Fibroblast of lung (primary cell): ENCODE data around the gene ERICH6B. TPM values are rescaled to one million over a fixed set of nuclear protein-coding genes. Genes with fewer than 3 reads are reported as not detected.

Experiments used
- DNase-seq, 2 donors: peaks; one replicate each; pipeline versions ENCODE4 v3.0.0 to v3.0.0-alpha.2; 2010; ENCODE audit warnings: low read depth in 2 of 2
- H2AFZ ChIP-seq: 2 replicates; pipeline ENCODE4 v1.5.1; 2012; ENCODE audit warnings: low read length, control low read depth, inconsistent platforms
- H3K27ac ChIP-seq: 2 replicates; pipeline ENCODE4 v1.5.1; 2011; ENCODE audit warnings: low read length, control low read depth; ENCODE audit not compliant: insufficient read depth
- H3K27me3 ChIP-seq: 2 replicates; pipeline ENCODE4 v1.5.1; 2011; ENCODE audit warnings: mild to moderate bottlenecking, low read length; ENCODE audit not compliant: control insufficient read depth, insufficient read depth
- H3K36me3 ChIP-seq: 2 replicates; pipeline ENCODE4 v1.5.1; 2011; ENCODE audit warnings: low read length; ENCODE audit not compliant: control insufficient read depth, insufficient read depth
- H3K4me1 ChIP-seq: 2 replicates; pipeline ENCODE4 v1.5.1; 2011; ENCODE audit warnings: low read length; ENCODE audit not compliant: control insufficient read depth, insufficient read depth; ENCODE audit errors: extremely low read depth
- H3K4me2 ChIP-seq: 2 replicates; pipeline ENCODE4 v1.5.1; 2011; ENCODE audit warnings: low read length, control low read depth; ENCODE audit not compliant: insufficient read depth; ENCODE audit errors: extremely low read depth
- H3K4me3 ChIP-seq, 4 experiments: fragments of 200-600 bp in 1 of 4; sonication (generic) in 1 of 4; replicated peaks in 1 of 4; 2 replicates each; pipeline ENCODE4 v1.5.1; 2011 to 2016; ENCODE audit warnings: low read length in 4 of 4, low read depth in 3 of 4, mild to moderate bottlenecking in 3 of 4, control low read depth in 2 of 4, inconsistent platforms in 1 of 4, mixed read lengths in 1 of 4; ENCODE audit not compliant: insufficient read depth in 1 of 4; ENCODE audit errors: control extremely low read depth in 1 of 4
- H3K79me2 ChIP-seq: 2 replicates; pipeline ENCODE4 v1.5.1; 2012; ENCODE audit warnings: mild to moderate bottlenecking, low read length, inconsistent platforms; ENCODE audit not compliant: control insufficient read depth, insufficient read depth
- H3K9ac ChIP-seq: 2 replicates; pipeline ENCODE4 v1.5.1; 2011; ENCODE audit warnings: mild to moderate bottlenecking, low read length, control low read depth; ENCODE audit not compliant: insufficient read depth
- H3K9me3 ChIP-seq: 2 replicates; pipeline ENCODE4 v1.5.1; 2012; ENCODE audit warnings: low read depth, low read length; ENCODE audit not compliant: control insufficient read depth, insufficient read depth
- H4K20me1 ChIP-seq: 2 replicates; pipeline ENCODE4 v1.5.1; 2011; ENCODE audit warnings: low read length; ENCODE audit not compliant: control insufficient read depth, insufficient read depth; ENCODE audit errors: extremely low read depth
- EZH2 ChIP-seq: IDR thresholded peaks from 2 replicates; pipeline ENCODE4 v1.5.1; 2012; ENCODE audit warnings: low read length, control low read depth, mild to moderate bottlenecking; ENCODE audit errors: missing control alignments
- polyA plus RNA-seq, 2 donors: library from polyadenylated mRNA; depleted of rRNA in 1 of 2; stranded (reverse) in 1 of 2; unstranded in 1 of 2; fragments of >200 nt; gene quantifications; 2 replicates each; pipeline ENCODE4 v1.2.1, GENCODE V29; 2011 to 2012; ENCODE audit warnings: missing spikeins in 1 of 2
- total RNA-seq: library from RNA; depleted of rRNA; stranded (reverse); fragments of >200 nt; gene quantifications from 2 replicates; pipeline ENCODE4 v1.2.1, GENCODE V29; 2014
- TF ChIP-seq, protein P1 (sequence below), 2 donors: IDR thresholded peaks in 1 of 2; conservative IDR thresholded peaks in 1 of 2; 1 replicate in 1 of 2; 2 replicates in 1 of 2; pipeline ENCODE4 v1.5.1; 2011 to 2012; ENCODE audit warnings: low read length in 2 of 2, control low read depth in 1 of 2, inconsistent platforms in 1 of 2, low read depth in 1 of 2, mild to moderate bottlenecking in 1 of 2

The ERICH6B gene
- total and polyA plus RNA-seq, 2 donors (not counting 1 experiment from before 2014, with no cell fraction given), result not detected

DNA sequence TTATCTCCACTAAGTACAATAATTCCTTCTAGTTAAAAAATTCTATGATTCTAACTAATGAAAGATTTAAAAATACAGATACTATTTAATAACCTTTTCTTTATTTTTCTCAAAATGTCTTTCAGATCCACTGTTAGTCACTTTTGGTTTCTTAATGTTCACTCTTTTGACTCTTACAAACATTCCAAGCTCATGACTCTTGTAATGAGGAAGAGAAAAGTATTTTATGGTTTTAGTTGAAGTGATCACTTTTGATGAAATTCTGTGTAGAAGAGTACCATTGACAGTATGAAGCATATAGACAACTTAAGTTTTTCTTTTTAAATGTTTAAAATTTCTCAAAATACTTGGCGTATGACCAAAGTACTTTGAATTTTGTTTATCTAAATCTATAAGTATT is 123.0 kb downstream of the ERICH6B start:
- no peaks in the 10 kb centered on the region for H3K27me3 ChIP-seq
- no peak overlapping the region for H3K9ac ChIP-seq
- H3K79me2 ChIP-seq, result no peaks in the 10 kb centered on the region
- H3K4me2 ChIP-seq, result peak overlapping the region; percentile 15
- H3K4me3 ChIP-seq, result no peak overlapping the region
- no peak overlapping the region for H2AFZ ChIP-seq
- no peaks in the 10 kb centered on the region for H3K9me3 ChIP-seq
- peak overlapping the region; percentile 50 for H3K27ac ChIP-seq
- no peaks in the 10 kb centered on the region for H4K20me1 ChIP-seq
- no peaks in the 10 kb centered on the region for H3K4me1 ChIP-seq
- TF ChIP-seq, protein P1, sequence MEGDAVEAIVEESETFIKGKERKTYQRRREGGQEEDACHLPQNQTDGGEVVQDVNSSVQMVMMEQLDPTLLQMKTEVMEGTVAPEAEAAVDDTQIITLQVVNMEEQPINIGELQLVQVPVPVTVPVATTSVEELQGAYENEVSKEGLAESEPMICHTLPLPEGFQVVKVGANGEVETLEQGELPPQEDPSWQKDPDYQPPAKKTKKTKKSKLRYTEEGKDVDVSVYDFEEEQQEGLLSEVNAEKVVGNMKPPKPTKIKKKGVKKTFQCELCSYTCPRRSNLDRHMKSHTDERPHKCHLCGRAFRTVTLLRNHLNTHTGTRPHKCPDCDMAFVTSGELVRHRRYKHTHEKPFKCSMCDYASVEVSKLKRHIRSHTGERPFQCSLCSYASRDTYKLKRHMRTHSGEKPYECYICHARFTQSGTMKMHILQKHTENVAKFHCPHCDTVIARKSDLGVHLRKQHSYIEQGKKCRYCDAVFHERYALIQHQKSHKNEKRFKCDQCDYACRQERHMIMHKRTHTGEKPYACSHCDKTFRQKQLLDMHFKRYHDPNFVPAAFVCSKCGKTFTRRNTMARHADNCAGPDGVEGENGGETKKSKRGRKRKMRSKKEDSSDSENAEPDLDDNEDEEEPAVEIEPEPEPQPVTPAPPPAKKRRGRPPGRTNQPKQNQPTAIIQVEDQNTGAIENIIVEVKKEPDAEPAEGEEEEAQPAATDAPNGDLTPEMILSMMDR (conservative IDR thresholded peaks at IDR 0.05 in 1 of 2, IDR thresholded peaks at IDR 0.05 in 1 of 2; ENCODE audit: low read depth in 1 of 2, low read length in 2 of 2), result no peak
- no peak for TF ChIP-seq EZH2
- H3K36me3 ChIP-seq, result peaks cover 8% of the 10 kb centered on the region
- peak in 1 of 2 donors; percentile 67 for DNase-seq

Other genes starting within 250 kb of the ERICH6B start
- 16.2 and 27.6 TPM in 2 replicates for gene SLC25A30, start 197.4 kb downstream of the ERICH6B start, total RNA-seq
- gene SLC25A30, start 197.4 kb downstream of the ERICH6B start, polyA plus RNA-seq, result 14.5 and 18.6 TPM in 2 replicates
- gene COG3, start 150.8 kb downstream of the ERICH6B start, total RNA-seq, result 32.4 and 37.5 TPM in 2 replicates
- gene COG3, start 150.8 kb downstream of the ERICH6B start, polyA plus RNA-seq, result 19.3 and 24.0 TPM in 2 replicates
- gene CBY2, start 86.6 kb upstream of the ERICH6B start, total RNA-seq, result not detected in 2 replicates
- not detected in 2 replicates for gene CBY2, start 86.6 kb upstream of the ERICH6B start, polyA plus RNA-seq
- not detected in 2 replicates for gene SIAH3, start 236.0 kb upstream of the ERICH6B start, total RNA-seq
- not detected in 2 replicates for gene SIAH3, start 236.0 kb upstream of the ERICH6B start, polyA plus RNA-seq